ENCODE results near the gene YTHDF1. TPM values are rescaled to one million over a fixed set of nuclear protein-coding genes. Genes with fewer than 3 reads are reported as not detected.

Gene YTHDF1
- polyA plus RNA-seq, 4 donors = 43.5 to 50.1 (median 48.4) TPM

DNA sequence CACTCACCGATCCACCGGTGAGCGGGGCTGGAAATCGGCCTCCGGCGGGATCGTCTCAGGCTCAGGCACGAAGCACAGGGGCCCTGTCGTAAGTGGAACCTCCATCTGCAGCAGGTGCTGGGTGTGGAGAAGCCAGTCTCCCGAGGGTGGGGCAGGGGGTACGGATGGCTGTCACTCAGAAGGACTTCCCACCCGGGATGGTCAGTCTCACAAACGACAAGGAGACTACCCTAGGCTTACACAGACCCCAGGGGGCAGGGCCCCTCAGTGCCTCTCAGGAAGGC, 27.8 kb downstream of the YTHDF1 start:
- DNase-seq (ENCODE audit: low read depth in 4 of 4, low spot score in 3 of 4) = no peak

DNA sequence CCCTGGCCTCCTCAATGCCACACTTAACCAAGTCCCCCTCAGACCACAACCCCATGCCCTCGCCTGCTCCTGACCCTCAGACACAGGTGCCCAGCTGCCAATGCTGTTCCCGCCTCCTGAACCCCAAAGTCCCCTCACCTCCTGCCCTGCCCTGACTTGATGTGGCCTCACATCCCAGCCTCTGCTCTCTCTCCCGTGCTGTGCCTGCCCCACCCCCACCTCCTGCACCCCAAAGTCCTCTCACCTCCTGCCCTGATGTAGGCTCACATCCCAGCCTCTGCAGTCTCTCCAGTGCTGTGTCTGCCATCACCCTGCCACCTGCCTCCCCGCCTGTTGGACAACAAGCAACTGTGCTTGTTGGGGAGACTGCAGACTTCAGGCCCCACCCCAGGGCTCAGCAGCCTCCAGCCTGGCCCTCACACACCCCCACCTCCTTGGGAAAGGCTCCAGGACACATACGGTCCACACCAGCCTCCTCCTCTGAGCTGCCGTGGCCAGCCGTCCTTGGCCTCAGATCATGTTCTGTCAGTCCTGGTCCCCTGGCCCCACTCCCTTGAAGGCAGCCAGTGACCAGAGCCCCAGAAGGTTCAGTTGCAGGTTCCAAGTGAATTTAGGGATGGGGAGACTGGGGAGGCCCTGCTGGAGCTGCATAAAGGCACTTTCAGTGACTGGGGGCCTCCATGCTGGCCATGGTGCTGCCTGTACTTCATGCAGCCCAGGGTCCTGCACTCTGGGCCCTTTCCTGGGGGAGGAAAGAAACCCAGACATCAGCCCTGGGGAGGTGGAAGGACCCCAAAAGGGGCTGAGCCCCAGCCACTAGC, 28.4 kb downstream of the YTHDF1 start:
- DNase-seq (ENCODE audit: low read depth in 4 of 4, low spot score in 3 of 4) = no peak

- no peak for DNase-seq (ENCODE audit: low read depth in 4 of 4, low spot score in 3 of 4)
Observed at GRCh38 chr20:63186528-63187316, 29.2 kb downstream of the YTHDF1 start.

- no peak for DNase-seq (ENCODE audit: low read depth in 4 of 4, low spot score in 3 of 4)
Observed at GRCh38 chr20:63186084-63186483, 29.8 kb downstream of the YTHDF1 start.

- DNase-seq (ENCODE audit: low read depth in 4 of 4, low spot score in 3 of 4) = no peak
Observed at GRCh38 chr20:63185215-63185796, 30.6 kb downstream of the YTHDF1 start.

GRCh38 chr20:63183422-63184146, 32.3 kb downstream of the YTHDF1 start:
- DNase-seq (ENCODE audit: low read depth in 4 of 4, low spot score in 3 of 4) = no peak

GRCh38 chr20:63182946-63183415, 33.0 kb downstream of the YTHDF1 start:
- no peak for DNase-seq (ENCODE audit: low read depth in 4 of 4, low spot score in 3 of 4)

DNA sequence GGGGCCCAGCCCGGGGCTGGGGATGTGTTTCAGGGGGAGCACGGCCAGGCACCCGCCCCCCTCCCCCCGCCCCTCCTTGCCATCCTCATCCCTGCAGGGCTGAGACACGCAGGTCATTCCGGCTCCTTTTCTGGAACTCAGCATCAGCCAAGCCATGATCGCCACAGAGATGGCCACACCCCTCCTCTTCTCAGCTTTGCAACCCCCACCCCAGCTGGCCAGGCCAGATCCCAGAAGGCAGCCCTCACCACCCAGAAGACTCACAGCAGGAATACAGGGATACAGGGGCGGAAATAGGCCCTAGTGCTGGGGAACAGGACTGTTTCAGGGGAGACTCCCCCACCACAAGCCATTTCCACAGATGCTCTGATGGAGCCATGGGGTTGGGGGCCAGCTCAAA, 33.5 kb downstream of the YTHDF1 start:
- DNase-seq (ENCODE audit: low read depth in 4 of 4, low spot score in 3 of 4) = no peak

- no peak for DNase-seq (ENCODE audit: low read depth in 4 of 4, low spot score in 3 of 4)
Observed at GRCh38 chr20:63181226-63181625, 34.7 kb downstream of the YTHDF1 start.

DNA sequence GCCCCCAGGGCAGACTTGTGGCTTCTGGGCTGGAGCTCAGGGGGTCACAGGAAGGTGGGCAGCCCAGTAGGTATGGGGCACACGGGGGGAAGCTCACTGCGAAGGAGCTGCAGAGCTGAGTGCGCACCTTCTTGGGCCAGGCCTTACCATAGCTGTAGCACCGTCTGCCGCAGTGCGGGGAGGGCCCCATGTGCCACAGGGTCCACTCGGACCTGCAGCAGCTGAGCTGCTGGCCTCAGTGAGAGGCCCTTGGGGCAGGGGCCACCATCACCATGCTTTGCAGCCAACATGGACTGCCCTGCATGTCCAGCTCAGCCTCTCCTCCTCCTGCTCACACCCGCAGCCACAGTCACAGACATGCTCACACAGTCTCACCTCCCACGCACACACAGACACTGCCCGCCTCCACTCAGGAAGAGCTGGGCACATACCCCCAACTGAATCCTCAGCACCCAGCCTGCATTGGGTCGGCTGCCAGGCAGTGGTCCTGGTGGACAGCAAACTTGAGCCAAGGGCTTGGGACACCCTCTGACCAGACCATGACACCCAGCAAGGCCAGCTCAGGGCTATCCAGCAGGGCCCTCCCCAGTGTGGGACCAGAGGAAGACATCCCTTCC, 35.3 kb downstream of the YTHDF1 start:
- DNase-seq (ENCODE audit: low read depth in 4 of 4, low spot score in 3 of 4) = no peak

DNA sequence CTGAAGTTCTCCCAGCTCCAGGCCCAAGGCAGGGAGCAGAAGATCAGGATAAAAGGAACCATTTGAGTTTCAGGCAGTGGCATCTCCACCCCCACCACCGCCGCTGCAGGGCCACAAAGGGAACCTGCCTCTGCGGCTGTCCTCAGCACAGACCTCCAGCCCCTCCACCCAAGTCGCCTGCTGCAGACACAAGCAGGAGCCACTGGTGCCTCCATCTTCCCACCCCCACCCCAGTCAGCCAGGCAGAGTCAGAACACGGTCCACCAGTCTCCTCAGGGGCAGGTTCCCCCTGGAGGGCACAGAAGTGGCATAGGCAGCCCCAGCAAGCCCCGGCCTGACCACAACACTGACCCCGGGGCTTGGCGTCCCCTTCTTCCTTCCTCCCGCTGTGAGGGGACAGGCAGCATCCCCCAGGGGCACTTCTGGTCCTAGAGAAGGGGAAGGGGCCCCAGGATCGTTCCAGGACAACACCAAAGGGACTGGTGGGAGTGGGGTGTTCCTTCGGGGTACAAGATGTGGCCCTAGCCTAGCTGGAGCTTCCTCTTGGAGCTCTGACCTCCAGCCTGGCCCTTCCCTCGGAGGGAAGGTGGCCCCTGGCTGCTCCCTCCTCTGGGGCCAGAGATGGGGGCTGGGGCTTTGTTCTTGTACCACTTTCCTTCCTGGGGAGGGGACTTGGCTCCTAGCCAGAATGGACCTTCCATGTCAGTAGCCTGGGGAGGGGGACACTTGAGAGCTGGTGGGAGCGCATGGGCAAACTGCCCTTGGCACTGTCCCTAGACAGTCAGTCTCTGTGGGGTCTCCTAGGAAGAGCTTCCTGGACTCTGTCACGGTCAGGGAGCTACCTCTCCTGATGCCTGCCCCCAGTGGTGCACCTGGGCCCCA, 36.0 kb downstream of the YTHDF1 start:
- DNase-seq (ENCODE audit: low read depth in 4 of 4, low spot score in 3 of 4) = no peak

DNA sequence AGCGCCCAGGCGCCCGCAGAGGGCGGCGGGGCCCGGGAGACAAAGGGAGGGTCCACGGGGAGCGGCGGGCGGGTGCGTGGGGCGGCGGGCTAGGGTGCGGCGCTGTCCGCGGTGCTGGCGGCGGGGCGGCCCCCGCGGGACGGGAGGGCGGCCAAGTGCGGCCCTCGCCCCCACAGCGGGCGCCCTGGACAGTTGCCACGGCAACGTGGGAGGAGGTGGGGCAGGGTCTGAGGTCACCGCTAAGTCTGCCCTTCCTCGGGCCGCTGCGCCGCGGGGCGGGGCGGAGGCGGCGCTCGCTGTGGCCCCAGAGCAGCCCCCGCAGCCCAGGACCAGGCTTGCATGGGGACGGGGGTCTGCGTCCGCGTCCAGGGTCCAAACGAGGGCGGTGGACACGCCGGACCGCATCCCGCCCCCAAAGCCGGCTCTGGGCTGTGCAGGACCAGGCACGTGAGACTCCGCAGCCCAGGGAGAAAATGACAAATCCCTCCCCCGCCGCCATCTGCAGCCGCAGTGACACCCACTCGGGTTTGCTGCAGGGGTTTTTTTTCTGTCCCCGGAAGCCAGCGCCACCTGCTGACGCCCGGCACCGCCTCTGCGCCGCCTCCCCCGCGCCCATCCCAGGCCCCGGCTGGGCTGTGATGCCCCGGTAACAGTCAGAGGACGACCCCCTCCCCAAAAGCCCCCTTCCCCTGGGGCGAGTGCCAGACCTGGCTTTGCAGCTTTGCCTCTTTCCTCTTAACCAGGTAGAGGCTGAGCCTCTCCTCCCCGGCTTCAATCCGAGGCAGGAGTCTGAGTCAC, 36.8 kb downstream of the YTHDF1 start:
- DNase-seq (ENCODE audit: low read depth in 4 of 4, low spot score in 3 of 4) = no peak

- no peak for DNase-seq (ENCODE audit: low read depth in 4 of 4, low spot score in 3 of 4)
Observed at GRCh38 chr20:63178446-63178820, 37.5 kb downstream of the YTHDF1 start.

- DNase-seq (ENCODE audit: low read depth in 4 of 4, low spot score in 3 of 4) = no peak
Observed at GRCh38 chr20:63177785-63178445, 38.0 kb downstream of the YTHDF1 start.

DNA sequence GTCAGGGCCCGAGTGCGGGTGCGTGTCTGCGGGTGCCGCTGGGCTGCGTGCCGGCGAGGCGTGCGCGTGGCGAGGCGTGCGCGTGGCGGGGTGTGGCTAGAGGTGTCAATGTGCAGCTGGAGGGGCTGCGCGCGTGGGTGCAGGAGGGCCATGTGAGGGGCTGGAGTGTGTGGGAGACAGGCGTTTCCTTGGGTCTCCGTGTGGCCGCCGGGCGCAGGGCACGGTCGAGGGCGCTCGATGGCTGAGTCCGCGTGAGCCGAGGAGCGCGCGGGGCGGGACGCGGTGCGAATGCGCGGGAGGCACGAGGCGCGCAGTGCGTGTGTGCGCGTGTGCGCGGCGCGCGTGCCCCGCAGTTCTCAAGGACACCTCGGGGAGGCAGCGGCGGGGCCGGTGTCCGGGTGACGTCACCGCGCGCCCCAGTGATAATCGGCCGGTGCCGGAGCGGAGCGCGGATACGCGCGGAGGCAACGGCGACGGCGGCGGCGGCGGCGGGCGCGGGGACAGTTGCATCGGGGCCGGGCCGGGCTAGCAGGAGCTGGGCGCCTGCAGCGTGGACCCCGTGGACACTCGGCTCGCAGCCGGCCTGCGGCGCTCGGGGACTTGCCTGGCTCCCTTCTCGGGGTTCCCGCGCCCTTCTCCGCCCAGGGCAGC, 38.7 kb downstream of the YTHDF1 start:
- no peak for DNase-seq (ENCODE audit: low read depth in 4 of 4, low spot score in 3 of 4)

GRCh38 chr20:63176427-63177133, 39.4 kb downstream of the YTHDF1 start:
- no peak for DNase-seq (ENCODE audit: low read depth in 4 of 4, low spot score in 3 of 4)

- DNase-seq (ENCODE audit: low read depth in 4 of 4, low spot score in 3 of 4) = no peak
Observed at GRCh38 chr20:63176034-63176426, 39.9 kb downstream of the YTHDF1 start.
